Measurements from ENCODE around the gene ZNF763. TPM values are rescaled to one million over a fixed set of nuclear protein-coding genes. Genes with fewer than 3 reads are reported as not detected.
"Not testable (repeated sequence)": the region's sequence is repeated elsewhere in the genome, so short reads cannot be mapped to it uniquely, and the experiment has no call there.

ZNF763 gene
- 6.7 TPM for total RNA-seq

DNA sequence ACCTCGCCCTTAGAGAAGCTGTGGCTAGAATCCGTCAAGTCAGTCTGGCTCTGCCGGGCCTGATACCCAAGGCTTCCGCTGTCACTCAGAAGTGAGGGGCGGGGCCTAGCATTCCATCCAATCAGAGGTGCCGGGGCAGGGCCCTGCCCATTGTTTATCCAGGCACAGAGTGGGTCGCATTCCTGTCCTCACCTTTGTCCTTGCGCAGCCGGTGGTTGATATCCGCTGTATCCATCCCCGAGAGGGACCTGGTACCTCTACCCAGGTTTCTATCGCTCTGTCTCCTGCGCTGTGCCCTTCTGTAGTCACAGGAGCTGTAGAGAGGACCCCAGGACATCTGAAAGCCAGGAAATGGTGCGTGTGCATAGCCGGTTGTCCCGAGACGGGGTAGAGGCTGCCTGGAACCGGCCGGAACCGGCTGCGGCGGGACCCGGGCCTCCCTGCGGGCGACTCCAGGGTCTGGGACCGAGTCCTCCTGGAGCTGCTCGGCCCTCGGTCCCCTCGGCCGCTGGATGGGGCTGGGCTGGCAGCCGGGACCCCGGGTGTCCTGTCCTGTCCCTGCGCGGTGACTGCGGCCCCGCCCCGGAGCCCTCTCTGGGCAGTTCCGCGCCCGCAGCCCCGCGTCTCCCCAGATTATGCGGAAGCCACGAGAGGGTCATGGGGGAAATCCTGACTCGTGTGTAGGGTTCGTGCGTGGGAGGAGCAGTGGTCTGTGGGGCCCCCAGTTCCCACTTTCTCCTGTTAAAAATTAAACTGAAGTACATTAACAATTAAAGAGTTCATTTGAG is at the start of gene ZNF763:
TSS of gene ZNF763 (plus strand) at position 183 of the 788 bp plus-strand sequence. CDS start at position 352, 169 bp downstream.
- peak; percentile 80 for DNase-seq

DNA sequence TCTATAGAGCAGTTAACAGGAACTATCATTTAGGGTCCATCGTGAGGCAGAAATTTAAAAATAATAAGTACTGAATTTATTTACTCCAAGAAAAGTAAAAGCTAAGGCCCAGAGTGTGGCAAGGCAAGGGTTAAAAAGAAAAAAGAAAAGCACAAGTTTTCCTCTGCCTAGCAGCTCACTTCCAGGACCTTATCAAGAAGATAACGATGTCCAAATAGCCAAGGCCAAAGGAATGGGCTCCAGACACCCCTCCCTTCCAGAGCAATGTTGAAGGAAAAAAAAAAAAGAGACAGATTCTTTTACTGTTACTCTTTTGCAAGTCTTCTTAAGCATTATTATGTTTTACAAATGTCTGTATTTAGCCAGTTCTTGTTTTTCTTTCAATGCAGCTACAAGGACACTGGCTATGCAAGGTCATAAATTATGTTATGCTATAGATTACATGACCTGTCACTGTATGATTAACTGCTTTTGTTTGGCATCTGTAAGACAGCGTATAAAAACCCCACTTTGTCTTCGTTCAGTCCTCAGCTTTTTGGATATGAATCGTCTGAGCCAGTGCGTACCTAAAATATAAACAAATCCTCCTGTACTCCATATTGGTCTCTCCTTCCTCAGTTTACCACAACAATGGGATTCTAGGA is 42.9 kb upstream of the ZNF763 start:
- DNase-seq, result no peak

- peak; percentile 91 for DNase-seq
Measured at GRCh38 chr19:11924886-11925650, 39.8 kb upstream of the ZNF763 start, which contains the start of gene ZNF700. Gene ZNF700, plus strand, starts transcription at chr19:11925107. Its CDS starts 104 bp downstream, at chr19:11925211.

GRCh38 chr19:11925651-11926187 is 39.1 kb upstream of the ZNF763 start:
- not testable (repeated sequence) for DNase-seq

DNA sequence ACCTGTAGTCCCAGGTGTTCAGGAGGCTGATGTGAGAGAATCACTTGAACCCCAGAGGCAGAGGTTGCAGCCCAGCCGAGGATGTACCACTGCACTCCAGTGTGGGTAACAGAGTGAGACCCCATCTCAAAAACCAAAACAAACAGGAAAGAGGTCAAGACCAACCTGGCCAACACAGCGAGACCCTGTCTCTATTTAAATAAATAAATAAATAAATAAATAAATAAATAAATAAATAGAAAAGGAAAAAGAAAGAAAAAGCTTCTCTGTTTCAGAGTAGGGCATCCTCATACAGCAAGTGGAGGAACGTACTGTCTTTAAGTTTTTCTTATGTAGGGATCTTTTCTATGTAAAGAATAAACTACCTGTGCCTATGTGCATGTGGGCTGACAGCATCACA is 37.6 kb upstream of the ZNF763 start:
- DNase-seq, result no peak

- DNase-seq, result no peak
Measured at GRCh38 chr19:11931051-11931450, 33.8 kb upstream of the ZNF763 start.

- no peak for DNase-seq
Measured at GRCh38 chr19:11931513-11931912, 33.3 kb upstream of the ZNF763 start.

- not testable (repeated sequence) for DNase-seq
Measured at GRCh38 chr19:11935829-11936228, 29.0 kb upstream of the ZNF763 start.

GRCh38 chr19:11938383-11938782 is 26.5 kb upstream of the ZNF763 start:
- DNase-seq, result not testable (repeated sequence)

- DNase-seq, result not testable (repeated sequence)
Measured at GRCh38 chr19:11941361-11941887, 23.4 kb upstream of the ZNF763 start.

DNA sequence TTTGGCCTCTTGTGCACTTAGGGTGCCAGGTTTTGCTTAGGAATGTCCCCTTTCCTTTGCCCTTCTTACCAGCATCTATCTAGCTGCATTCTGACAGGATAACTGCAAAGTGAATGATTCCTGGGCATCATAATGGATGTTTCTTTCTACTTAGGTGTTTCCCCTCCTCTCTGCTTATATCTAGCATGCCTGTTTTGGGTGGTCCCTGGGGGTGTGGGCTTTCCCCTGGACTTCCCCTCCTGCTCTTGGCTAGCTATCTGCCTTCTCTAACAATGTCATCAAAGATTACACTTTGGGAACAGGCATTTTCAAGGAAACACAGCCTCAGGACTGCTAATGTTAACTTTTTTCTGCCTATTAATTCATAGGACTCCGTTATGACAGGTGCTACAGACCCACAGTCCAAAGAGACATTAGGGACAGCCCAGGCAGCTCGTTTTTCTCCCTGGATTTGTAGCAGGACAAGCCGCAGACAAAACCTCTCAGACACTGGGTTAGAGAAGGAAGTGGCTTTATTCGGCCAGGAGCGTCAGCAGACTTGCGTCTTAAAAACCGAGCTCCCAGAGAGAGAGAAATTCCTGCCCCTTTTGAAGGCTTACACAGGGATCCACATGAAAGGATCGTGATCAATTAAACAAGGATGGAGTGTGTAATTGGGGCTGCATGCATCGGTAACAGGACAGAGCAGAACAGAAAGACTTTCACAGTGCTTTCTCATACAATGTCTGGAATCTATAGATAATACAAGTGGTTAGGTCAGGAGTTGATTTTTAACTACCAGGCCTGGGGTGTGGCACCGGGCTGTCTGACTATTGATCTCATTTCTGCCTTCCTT is 22.6 kb upstream of the ZNF763 start:
- DNase-seq, result no peak

DNA sequence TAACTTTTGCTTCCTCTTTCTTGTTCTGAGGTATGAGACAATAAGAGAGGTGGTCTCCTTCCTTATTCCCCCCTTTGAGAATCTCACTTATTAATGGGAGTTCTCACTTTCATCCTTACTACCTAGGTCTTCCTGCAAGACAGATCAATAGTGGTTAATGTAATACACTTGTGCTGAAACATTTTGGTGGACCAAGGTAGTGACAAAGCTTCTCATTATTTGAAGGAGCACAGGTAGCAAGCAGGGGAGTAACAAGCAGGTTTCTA is 22.1 kb upstream of the ZNF763 start:
- no peak for DNase-seq

DNA sequence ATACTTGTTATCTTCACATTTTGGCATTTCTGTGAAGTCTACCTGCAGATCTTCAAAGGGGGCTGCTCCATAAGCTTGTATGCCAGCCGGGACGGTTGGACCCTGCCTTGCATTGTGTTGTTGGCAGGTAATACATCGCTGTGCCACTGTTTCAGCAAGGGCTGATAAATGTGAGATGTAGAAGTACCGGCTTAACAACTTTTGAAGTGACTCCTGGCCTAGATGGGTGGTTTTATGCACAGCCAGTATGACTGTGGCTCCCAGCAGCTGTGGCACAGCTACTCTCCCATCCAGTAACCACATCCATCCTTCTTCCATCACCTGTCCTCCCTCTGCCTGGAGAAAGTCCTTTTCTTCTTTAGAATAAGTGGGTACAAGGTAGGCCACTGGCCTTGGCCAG is 20.2 kb upstream of the ZNF763 start:
- no peak for DNase-seq

- no peak for DNase-seq
Measured at GRCh38 chr19:11948646-11949045, 16.2 kb upstream of the ZNF763 start.

- DNase-seq, result no peak
Measured at GRCh38 chr19:11949201-11949600, 15.6 kb upstream of the ZNF763 start.

- DNase-seq, result not testable (repeated sequence)
Measured at GRCh38 chr19:11949614-11950080, 15.2 kb upstream of the ZNF763 start.

DNA sequence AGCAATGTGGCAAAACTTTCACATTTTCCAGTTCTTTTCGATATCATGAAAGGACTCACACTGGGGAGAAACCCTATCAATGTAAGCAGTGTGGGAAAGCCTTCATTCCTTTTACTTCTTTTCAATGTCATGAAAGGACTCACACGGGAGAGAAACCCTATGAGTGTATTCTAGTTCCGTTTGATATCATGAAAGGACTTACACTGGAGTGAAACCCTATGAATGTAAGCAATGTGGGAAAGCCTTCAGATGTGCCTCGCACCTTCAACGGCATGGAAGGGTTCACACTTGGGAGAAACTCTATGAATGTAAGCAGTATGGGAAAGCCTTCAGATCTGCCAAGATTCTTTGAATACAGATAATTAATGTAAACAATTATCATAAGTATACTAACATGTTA is 14.5 kb upstream of the ZNF763 start:
- no peak for DNase-seq

- peak; percentile 17 for DNase-seq
Measured at GRCh38 chr19:11963566-11964355, 1.1 kb upstream of the ZNF763 start.

DNA sequence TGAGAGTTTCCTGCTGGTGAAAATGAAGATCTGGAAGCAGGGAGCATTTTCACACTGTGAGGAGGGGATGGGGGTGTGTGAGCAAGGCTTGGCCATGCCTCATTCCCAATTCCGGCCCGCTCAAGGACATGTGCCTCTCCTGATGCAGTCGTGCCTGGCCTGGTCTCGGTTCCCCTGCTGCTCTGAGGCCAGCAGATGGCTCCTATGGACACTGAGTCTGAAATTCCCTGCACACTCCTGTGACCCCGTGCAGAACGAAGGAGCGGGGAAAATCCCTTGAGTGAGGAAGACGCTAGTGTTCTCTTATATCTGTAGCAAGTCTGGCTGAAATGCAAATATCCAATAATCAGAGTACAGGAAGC is 363 bp upstream of the ZNF763 start:
- no peak for DNase-seq

- DNase-seq, result no peak
Measured at GRCh38 chr19:11970174-11970573, 5.3 kb downstream of the ZNF763 start.

DNA sequence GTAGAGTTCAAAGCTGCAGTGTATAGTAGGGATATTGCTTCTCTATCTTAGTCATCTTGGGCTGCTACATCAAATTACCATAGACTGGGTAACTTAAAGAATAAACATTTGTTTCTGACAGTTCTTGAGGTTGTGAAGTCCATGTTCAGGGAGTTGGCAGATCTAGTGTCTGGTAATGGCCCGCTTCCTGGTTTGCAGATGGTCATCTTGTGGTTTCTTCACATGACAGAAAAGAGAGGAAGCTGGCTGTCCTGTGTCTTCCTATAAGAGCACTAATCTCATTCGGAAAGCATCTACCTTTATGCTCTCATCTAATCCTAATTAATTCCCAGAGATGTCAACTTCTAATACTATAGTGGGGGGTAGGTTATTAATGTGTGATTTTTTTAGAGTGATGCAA is 6.2 kb downstream of the ZNF763 start:
- no peak for DNase-seq

Data from occipital lobe (tissue), 2 donors.